Measurements from ENCODE around the gene TRPM1.

TRPM1 gene

DNA sequence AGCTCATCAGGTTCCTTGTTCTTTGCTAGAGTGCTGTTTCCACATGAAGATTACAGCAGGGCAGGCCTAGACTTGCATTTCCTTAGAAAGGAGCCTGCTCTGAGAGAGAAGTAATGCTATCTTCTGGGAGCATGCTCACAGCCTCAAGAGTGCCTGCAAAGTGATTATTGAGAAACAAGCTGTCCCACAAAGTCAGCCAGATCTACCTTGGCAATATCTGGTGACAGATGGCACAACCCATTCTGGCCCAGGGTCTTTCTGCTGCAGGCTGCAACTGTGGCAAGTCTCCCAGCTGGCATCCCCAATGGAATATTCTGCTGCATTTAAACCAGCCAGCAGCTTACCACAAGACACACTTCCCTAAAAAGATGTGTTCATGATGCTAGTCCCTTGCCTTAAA is 139.4 kb downstream of the TRPM1 start:
- DNase-seq: no peak

DNA sequence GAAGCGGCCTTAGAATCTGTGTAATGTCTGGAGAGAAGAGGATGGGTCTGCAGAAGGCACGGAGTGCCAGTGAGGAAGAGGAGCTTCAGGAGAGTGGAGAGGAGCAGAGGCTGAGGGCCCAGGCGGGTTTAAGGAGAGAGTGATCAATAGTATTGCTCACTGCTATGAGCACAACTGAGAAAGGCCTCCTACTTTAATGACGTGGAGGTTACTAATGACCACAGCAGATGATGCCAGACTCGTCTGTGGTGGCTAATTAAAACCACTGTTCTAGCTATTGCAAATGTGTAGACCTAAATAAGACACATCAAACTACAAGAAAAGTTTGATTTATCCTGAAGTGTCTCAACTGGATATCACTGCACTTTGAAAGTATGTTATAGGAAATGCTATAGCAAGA is 143.3 kb downstream of the TRPM1 start:
- no peak for DNase-seq

DNA sequence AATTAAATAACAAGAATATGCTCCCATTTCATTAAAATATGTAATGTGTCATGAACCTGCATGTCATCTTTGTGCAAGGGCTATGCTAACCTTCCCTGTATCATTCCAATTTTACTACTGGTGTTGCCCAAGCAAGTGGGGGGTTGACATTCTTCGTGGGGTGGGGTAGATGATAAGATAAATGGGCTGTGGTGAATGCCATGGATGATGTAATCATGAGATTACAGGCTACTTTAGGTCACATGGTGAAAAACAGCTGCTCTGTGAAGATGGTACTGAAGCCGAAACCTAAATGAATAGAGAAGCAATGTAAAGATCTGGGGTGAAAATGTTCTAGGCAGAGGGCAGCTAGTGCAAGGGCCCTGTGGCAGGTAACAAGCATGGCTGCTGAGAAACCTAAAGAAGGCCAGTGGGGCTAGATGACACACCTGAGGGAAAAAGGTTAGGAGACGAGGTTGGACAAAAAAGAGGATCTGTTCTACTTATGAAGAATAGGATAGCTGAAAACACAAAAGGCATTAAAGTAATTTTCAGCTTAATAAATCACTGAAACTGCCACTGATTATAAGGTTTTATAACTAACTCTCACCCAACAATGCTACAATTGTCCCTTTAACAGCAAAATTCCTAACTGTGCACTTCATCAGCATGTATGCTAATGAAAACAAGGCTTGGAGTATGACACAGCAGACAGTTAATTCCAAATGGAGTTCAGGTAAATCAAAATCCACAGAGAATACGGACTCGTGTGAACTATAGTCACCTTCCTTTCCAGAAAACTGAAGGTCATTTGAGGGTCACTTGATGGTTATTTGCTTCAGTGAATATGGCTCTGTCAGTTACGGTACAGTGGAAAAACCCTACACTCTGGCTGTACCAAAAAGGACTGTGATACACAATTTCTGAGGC is 145.1 kb downstream of the TRPM1 start:
- DNase-seq: no peak

DNA sequence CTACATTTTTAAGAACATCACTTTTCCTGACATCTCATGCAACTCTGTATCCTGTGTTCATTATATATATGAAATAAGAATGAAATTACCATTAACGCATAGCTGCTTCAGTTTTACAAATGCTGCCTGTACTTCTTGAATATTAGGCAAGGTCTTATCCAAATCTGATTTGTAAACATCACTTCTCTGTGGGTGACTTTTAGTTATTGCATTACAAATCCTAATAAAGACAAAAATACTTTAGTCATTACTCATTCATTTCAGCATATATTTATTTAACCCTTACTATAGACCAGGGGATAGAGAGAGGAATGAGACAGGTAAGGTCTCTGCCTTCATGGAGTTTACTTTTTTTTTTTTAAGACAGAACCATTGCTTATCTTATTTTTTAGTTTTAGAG is 146.9 kb downstream of the TRPM1 start:
- no peak for DNase-seq

DNA sequence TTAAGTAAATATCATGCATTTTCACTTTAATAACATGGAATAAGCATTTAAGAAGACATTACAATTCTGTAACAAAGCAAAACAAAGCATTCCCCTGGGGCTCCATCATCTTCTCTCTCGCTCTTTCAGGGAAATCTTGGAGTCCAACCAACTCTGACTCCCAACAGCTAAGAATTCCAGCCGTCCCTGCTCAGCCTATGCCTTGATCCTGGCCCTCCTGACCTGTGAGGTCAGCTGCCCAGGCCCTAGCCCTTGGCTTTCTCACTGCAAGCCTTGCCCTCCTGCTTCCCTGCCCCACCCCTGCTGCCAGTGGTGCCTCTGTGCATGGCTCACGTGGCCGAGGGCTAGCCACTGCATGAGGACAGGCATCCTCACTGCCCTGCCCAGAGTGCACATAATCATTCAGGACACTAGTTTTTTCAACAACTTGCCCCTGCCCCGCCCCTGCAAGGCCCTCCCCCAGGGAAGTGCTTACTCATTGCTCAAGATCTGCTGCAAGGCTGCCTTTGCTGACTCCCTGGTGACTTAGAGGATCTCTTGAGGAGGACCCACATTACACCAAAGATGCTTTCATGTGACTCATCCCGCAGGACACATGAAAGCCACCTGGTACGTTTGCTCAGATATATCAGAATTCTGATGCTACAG is 147.7 kb downstream of the TRPM1 start:
- DNase-seq: no peak

DNA sequence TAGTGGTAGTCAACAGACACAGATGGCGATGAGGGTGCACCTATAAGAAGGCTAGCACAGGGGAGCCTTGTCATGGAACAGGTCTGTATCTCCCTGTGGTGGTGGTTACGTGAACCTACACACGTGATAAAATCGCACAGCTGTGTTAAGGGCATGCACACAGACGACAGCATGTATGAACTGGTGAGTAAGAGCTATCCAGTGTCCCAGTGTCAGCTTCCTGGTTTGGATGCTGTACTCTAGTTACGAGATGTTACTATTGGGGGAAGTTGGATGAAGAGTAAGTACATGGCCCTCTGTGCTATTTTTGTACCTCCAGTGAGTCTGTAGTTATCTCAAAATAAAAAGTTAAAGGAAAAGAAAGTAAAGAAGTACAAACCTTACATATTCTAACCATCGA is 148.3 kb downstream of the TRPM1 start:
- no peak for DNase-seq

All from CD4-positive, alpha-beta T cell treated with Interleukin-6 for 4 hours (primary cell).